Measurements from ENCODE around the gene ID1. TPM values are rescaled to one million over a fixed set of nuclear protein-coding genes. Genes with fewer than 3 reads are reported as not detected.

The ID1 gene
- total and polyA plus RNA-seq, 2 of the 13 experiments (the other 11 are each of a cell fraction or from before 2014, with no cell fraction given) = 320 to 419 TPM

DNA sequence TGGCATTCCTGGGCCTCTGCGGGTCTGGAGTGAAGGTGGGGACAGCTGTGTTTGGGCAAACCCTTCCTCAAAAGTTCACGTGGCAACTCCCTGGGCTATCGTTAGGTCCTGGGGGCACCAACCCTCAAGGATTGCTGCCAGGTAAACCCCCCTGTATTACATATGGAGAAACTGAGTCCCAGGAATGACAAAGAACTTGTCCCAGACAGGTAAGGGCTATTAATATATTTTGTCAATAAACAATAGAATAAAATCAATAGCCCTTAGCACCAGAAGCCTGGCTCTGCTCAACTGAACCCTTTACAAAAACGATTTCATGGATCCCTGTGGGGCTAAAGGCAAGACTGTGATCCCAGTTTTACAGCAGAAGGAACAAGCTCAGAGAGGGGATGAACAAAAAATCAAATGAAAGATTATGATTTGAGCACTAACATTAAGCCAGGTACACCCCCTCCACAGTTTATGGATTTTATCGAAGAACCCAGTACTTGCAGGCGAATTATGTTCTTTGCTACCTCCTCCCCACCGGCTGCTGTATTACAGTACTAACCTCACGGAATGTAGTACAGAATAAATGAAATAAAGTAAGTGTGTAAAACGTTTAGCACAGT, 2.7 kb downstream of the ID1 start:
- peak overlapping the region; percentile 94 for H3K4me2 ChIP-seq (ENCODE audit: low read depth, low read length)
- FAIRE-seq (no peak), ATAC-seq (no peak), DNase-seq (ENCODE audit: low spot score) (peak; percentile 62)
- CTCF ChIA-PET (ENCODE audit: low intra/inter-chr PET ratio, low total read pairs) = interaction anchor here (0.9 to 8.3 kb wide), 2 partner anchors 37 to 45 kb away, joined by 3 to 335 read pairs; no protein-coding TSS in a partner anchor
- intact Hi-C loops (cut with micrococcal nuclease; ENCODE audit: unreplicated experiment) = loop anchor here (5.0 kb wide), 1 partner anchor 115 kb away; the partner anchor contains the start of gene BCL2L1
- H3K4me3 ChIP-seq (replicated peaks in 1 of 3; ENCODE audit: insufficient read depth in 1 of 3, low read depth in 2 of 3, low read length in 3 of 3) = peak overlapping the region; percentile 81 to 99 (median 95)
- peaks cover 68% of the 10 kb centered on the region for H3K4me1 ChIP-seq (ENCODE audit: insufficient read depth, low read length)
- H4K20me1 ChIP-seq (ENCODE audit: insufficient read depth, low read length) = peaks cover 19% of the 10 kb centered on the region
- WGBS (ENCODE audit: low lambda C conversion rate) = 2% methylated on average over 9 of the region's 9 CpGs
- H2AFZ ChIP-seq (ENCODE audit: low read length) = no peak overlapping the region
- no TSS peak for BruUV-seq (replicated peaks)
- H3K36me3 ChIP-seq (replicated peaks in 1 of 2; ENCODE audit: control insufficient read depth in 1 of 2, insufficient read depth in 2 of 2, low read length in 2 of 2) = peaks cover 0 to 5% of the 10 kb centered on the region in 2 experiments; a peak in 4 of 5 replicates
- peak overlapping the region; percentile 98 for H3K27ac ChIP-seq (ENCODE audit: extremely low read length, insufficient read depth, low read length)
- H3K9me3 ChIP-seq (ENCODE audit: low read length) = no peaks in the 10 kb centered on the region
- H3K9ac ChIP-seq (ENCODE audit: insufficient read depth, low read depth, low read length) = peak overlapping the region; percentile 99
- H3K79me2 ChIP-seq (ENCODE audit: insufficient read depth, low read length) = peaks cover 40% of the 10 kb centered on the region
- POLR2A ChIA-PET = interaction anchor here (0.6 to 13.6 kb wide), 21 partner anchors 7 to 132 kb away, joined by 3 to 1427 read pairs (median 13); partner anchors contain the start of genes BCL2L1 and TPX2
- in situ Hi-C loops (cut with HindIII; ENCODE audit: extremely low pct_ligation_motif_present, low pct_unique_long_range_greater_than_20kb) = no loop called here
- no peaks in the 10 kb centered on the region; a peak in 1 of 5 replicates for H3K27me3 ChIP-seq (ENCODE audit: control insufficient read depth in 1 of 2, insufficient read depth in 2 of 2, low read length in 2 of 2)
- TF ChIP-seq, protein P1, sequence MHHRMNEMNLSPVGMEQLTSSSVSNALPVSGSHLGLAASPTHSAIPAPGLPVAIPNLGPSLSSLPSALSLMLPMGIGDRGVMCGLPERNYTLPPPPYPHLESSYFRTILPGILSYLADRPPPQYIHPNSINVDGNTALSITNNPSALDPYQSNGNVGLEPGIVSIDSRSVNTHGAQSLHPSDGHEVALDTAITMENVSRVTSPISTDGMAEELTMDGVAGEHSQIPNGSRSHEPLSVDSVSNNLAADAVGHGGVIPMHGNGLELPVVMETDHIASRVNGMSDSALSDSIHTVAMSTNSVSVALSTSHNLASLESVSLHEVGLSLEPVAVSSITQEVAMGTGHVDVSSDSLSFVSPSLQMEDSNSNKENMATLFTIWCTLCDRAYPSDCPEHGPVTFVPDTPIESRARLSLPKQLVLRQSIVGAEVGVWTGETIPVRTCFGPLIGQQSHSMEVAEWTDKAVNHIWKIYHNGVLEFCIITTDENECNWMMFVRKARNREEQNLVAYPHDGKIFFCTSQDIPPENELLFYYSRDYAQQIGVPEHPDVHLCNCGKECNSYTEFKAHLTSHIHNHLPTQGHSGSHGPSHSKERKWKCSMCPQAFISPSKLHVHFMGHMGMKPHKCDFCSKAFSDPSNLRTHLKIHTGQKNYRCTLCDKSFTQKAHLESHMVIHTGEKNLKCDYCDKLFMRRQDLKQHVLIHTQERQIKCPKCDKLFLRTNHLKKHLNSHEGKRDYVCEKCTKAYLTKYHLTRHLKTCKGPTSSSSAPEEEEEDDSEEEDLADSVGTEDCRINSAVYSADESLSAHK (CRISPR knock-in tag; IDR thresholded peaks at IDR 0.05; ENCODE audit: borderline replicate concordance) = peak; percentile 5; the same call in 1 of the 2 replicates
- TF ChIP-seq, protein P2, sequence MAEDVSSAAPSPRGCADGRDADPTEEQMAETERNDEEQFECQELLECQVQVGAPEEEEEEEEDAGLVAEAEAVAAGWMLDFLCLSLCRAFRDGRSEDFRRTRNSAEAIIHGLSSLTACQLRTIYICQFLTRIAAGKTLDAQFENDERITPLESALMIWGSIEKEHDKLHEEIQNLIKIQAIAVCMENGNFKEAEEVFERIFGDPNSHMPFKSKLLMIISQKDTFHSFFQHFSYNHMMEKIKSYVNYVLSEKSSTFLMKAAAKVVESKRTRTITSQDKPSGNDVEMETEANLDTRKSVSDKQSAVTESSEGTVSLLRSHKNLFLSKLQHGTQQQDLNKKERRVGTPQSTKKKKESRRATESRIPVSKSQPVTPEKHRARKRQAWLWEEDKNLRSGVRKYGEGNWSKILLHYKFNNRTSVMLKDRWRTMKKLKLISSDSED (CRISPR knock-in tag; IDR thresholded peaks at IDR 0.05) = peak; percentile 2; the same call in 1 of the 2 replicates
- TF ChIP-seq SP4 (CRISPR knock-in tag; IDR thresholded peaks at IDR 0.05) (peak; percentile 25; the same call in 1 of the 2 replicates), SIX1 (CRISPR knock-in tag; IDR thresholded peaks at IDR 0.05; ENCODE audit: borderline replicate concordance) (no peak), ZBTB8A (CRISPR knock-in tag; IDR thresholded peaks at IDR 0.05; ENCODE audit: borderline replicate concordance, low read depth) (no peak), ZNF20 (CRISPR knock-in tag; IDR thresholded peaks at IDR 0.05) (no peak), ZNF468 (CRISPR knock-in tag; IDR thresholded peaks at IDR 0.05) (no peak), RFX3 (CRISPR knock-in tag; IDR thresholded peaks at IDR 0.05) (0 out of 2 replicates have a peak, but pooled peaks have one; percentile 0), GABPB1 (CRISPR knock-in tag; IDR thresholded peaks at IDR 0.05) (no peak; the same call in 1 of the 2 replicates), TEAD3 (CRISPR knock-in tag; optimal IDR thresholded peaks at IDR 0.05; ENCODE audit: borderline replicate concordance) (peak; percentile 3), HNRNPH1 (optimal IDR thresholded peaks at IDR 0.05; ENCODE audit: low read depth, low read length) (peak; percentile 14)
- TF ChIP-seq, protein P3, sequence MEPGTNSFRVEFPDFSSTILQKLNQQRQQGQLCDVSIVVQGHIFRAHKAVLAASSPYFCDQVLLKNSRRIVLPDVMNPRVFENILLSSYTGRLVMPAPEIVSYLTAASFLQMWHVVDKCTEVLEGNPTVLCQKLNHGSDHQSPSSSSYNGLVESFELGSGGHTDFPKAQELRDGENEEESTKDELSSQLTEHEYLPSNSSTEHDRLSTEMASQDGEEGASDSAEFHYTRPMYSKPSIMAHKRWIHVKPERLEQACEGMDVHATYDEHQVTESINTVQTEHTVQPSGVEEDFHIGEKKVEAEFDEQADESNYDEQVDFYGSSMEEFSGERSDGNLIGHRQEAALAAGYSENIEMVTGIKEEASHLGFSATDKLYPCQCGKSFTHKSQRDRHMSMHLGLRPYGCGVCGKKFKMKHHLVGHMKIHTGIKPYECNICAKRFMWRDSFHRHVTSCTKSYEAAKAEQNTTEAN (CRISPR knock-in tag; conservative IDR thresholded peaks at IDR 0.05) = peak; percentile 2; the same call in 1 of the 2 replicates
- TF ChIP-seq, protein P4, sequence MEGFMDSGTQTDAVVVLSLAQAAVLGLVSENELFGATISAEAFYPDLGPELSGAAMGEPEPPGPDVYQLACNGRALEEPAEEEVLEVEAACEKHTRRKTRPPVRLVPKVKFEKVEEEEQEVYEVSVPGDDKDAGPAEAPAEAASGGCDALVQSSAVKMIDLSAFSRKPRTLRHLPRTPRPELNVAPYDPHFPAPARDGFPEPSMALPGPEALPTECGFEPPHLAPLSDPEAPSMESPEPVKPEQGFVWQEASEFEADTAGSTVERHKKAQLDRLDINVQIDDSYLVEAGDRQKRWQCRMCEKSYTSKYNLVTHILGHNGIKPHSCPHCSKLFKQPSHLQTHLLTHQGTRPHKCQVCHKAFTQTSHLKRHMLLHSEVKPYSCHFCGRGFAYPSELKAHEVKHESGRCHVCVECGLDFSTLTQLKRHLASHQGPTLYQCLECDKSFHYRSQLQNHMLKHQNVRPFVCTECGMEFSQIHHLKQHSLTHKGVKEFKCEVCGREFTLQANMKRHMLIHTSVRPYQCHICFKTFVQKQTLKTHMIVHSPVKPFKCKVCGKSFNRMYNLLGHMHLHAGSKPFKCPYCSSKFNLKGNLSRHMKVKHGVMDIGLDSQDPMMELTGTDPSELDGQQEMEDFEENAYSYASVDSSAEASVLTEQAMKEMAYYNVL (CRISPR knock-in tag; IDR thresholded peaks at IDR 0.05; ENCODE audit: borderline replicate concordance) = no peak; the same call in 1 of the 2 replicates
- TF ChIP-seq, protein P5, sequence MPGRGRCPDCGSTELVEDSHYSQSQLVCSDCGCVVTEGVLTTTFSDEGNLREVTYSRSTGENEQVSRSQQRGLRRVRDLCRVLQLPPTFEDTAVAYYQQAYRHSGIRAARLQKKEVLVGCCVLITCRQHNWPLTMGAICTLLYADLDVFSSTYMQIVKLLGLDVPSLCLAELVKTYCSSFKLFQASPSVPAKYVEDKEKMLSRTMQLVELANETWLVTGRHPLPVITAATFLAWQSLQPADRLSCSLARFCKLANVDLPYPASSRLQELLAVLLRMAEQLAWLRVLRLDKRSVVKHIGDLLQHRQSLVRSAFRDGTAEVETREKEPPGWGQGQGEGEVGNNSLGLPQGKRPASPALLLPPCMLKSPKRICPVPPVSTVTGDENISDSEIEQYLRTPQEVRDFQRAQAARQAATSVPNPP (CRISPR knock-in tag; IDR thresholded peaks at IDR 0.05) = no peak

Data from HepG2 (cell line).